ENCODE results near the gene SOBP. TPM values are rescaled to one million over a fixed set of nuclear protein-coding genes. Genes with fewer than 3 reads are reported as not detected.

The SOBP gene
- total and polyA plus RNA-seq, 2 experiments from 2014 or later = 1.5 to 3.0 TPM

DNA sequence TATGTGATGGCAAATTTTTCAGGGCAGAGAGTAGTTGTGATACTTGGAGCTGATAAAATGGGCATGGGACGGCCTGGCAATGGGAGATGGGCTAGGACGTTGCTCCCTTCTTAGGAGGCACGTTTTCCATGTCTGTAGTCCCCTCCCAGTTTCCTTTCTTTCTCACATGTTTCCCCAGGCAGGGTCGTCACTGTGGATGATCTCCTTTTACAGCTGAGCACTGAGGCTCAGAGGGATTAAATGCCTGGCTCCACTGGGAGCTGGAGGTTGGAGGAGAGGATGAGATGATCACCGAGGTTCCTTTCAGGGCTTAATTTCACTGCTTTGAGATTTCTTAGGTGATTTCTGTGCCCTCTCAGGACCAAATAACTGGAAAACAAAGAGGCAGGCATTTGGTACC lies 136.7 kb downstream of the SOBP start:
- Mint-ChIP-seq H3K4me3 (no peak overlapping the region), H3K9me3 (no peaks in the 10 kb centered on the region), H3K36me3 (ENCODE audit: low read depth) (no peaks in the 10 kb centered on the region), H3K4me1 (peaks cover 57% of the 10 kb centered on the region), H3K27ac (no peak overlapping the region), H3K27me3 (ENCODE audit: insufficient read depth, low read depth, poor library complexity) (peaks cover 1% of the 10 kb centered on the region)
- H3F3A ChIP-seq (replicated peaks; ENCODE audit: low read depth) = no peaks in the 10 kb centered on the region
- H3K4me2 ChIP-seq = no peak overlapping the region
- H3K27me3 ChIP-seq (ENCODE audit: insufficient read depth) = peaks cover under 1% of the 10 kb centered on the region; the same call in 1 of the 2 replicates
- ATAC-seq = peak; percentile 43
- no peak for DNase-seq (ENCODE audit: low spot score)
- H3K9me2 ChIP-seq (ENCODE audit: insufficient read depth) = 0 out of 2 replicates have a peak, but pooled peaks cover 3% of the 10 kb centered on the region
- H3K27ac ChIP-seq (ENCODE audit: low read depth) = no peak overlapping the region
- peaks cover 42% of the 10 kb centered on the region for H3K4me1 ChIP-seq (ENCODE audit: insufficient read depth)
- no peaks in the 10 kb centered on the region for H3K36me3 ChIP-seq (ENCODE audit: insufficient read depth)
- H3K79me2 ChIP-seq (replicated peaks; ENCODE audit: insufficient read depth) = no peaks in the 10 kb centered on the region
- TF ChIP-seq ZNF114 (CRISPR knock-in tag; IDR thresholded peaks at IDR 0.05) = no peak
- TF ChIP-seq JUNB (IDR thresholded peaks at IDR 0.05; ENCODE audit: unreplicated experiment) = no peak
- no peak for TF ChIP-seq EZH2phosphoT487 (IDR thresholded peaks at IDR 0.05; ENCODE audit: unreplicated experiment)
- TF ChIP-seq, protein P1, sequence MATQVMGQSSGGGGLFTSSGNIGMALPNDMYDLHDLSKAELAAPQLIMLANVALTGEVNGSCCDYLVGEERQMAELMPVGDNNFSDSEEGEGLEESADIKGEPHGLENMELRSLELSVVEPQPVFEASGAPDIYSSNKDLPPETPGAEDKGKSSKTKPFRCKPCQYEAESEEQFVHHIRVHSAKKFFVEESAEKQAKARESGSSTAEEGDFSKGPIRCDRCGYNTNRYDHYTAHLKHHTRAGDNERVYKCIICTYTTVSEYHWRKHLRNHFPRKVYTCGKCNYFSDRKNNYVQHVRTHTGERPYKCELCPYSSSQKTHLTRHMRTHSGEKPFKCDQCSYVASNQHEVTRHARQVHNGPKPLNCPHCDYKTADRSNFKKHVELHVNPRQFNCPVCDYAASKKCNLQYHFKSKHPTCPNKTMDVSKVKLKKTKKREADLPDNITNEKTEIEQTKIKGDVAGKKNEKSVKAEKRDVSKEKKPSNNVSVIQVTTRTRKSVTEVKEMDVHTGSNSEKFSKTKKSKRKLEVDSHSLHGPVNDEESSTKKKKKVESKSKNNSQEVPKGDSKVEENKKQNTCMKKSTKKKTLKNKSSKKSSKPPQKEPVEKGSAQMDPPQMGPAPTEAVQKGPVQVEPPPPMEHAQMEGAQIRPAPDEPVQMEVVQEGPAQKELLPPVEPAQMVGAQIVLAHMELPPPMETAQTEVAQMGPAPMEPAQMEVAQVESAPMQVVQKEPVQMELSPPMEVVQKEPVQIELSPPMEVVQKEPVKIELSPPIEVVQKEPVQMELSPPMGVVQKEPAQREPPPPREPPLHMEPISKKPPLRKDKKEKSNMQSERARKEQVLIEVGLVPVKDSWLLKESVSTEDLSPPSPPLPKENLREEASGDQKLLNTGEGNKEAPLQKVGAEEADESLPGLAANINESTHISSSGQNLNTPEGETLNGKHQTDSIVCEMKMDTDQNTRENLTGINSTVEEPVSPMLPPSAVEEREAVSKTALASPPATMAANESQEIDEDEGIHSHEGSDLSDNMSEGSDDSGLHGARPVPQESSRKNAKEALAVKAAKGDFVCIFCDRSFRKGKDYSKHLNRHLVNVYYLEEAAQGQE (IDR thresholded peaks at IDR 0.05; ENCODE audit: unreplicated experiment) = no peak
- TF ChIP-seq, protein P2, sequence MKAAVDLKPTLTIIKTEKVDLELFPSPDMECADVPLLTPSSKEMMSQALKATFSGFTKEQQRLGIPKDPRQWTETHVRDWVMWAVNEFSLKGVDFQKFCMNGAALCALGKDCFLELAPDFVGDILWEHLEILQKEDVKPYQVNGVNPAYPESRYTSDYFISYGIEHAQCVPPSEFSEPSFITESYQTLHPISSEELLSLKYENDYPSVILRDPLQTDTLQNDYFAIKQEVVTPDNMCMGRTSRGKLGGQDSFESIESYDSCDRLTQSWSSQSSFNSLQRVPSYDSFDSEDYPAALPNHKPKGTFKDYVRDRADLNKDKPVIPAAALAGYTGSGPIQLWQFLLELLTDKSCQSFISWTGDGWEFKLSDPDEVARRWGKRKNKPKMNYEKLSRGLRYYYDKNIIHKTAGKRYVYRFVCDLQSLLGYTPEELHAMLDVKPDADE (IDR thresholded peaks at IDR 0.05) = no peak
- TF ChIP-seq NANOG (IDR thresholded peaks at IDR 0.05; ENCODE audit: borderline replicate concordance) = no peak
- TF ChIP-seq POLR2AphosphoS5 (IDR thresholded peaks at IDR 0.05; ENCODE audit: low read depth) = no peak
- TF ChIP-seq ZNF331 (CRISPR knock-in tag; IDR thresholded peaks at IDR 0.05; ENCODE audit: low read depth) = no peak
- TF ChIP-seq, protein P3, sequence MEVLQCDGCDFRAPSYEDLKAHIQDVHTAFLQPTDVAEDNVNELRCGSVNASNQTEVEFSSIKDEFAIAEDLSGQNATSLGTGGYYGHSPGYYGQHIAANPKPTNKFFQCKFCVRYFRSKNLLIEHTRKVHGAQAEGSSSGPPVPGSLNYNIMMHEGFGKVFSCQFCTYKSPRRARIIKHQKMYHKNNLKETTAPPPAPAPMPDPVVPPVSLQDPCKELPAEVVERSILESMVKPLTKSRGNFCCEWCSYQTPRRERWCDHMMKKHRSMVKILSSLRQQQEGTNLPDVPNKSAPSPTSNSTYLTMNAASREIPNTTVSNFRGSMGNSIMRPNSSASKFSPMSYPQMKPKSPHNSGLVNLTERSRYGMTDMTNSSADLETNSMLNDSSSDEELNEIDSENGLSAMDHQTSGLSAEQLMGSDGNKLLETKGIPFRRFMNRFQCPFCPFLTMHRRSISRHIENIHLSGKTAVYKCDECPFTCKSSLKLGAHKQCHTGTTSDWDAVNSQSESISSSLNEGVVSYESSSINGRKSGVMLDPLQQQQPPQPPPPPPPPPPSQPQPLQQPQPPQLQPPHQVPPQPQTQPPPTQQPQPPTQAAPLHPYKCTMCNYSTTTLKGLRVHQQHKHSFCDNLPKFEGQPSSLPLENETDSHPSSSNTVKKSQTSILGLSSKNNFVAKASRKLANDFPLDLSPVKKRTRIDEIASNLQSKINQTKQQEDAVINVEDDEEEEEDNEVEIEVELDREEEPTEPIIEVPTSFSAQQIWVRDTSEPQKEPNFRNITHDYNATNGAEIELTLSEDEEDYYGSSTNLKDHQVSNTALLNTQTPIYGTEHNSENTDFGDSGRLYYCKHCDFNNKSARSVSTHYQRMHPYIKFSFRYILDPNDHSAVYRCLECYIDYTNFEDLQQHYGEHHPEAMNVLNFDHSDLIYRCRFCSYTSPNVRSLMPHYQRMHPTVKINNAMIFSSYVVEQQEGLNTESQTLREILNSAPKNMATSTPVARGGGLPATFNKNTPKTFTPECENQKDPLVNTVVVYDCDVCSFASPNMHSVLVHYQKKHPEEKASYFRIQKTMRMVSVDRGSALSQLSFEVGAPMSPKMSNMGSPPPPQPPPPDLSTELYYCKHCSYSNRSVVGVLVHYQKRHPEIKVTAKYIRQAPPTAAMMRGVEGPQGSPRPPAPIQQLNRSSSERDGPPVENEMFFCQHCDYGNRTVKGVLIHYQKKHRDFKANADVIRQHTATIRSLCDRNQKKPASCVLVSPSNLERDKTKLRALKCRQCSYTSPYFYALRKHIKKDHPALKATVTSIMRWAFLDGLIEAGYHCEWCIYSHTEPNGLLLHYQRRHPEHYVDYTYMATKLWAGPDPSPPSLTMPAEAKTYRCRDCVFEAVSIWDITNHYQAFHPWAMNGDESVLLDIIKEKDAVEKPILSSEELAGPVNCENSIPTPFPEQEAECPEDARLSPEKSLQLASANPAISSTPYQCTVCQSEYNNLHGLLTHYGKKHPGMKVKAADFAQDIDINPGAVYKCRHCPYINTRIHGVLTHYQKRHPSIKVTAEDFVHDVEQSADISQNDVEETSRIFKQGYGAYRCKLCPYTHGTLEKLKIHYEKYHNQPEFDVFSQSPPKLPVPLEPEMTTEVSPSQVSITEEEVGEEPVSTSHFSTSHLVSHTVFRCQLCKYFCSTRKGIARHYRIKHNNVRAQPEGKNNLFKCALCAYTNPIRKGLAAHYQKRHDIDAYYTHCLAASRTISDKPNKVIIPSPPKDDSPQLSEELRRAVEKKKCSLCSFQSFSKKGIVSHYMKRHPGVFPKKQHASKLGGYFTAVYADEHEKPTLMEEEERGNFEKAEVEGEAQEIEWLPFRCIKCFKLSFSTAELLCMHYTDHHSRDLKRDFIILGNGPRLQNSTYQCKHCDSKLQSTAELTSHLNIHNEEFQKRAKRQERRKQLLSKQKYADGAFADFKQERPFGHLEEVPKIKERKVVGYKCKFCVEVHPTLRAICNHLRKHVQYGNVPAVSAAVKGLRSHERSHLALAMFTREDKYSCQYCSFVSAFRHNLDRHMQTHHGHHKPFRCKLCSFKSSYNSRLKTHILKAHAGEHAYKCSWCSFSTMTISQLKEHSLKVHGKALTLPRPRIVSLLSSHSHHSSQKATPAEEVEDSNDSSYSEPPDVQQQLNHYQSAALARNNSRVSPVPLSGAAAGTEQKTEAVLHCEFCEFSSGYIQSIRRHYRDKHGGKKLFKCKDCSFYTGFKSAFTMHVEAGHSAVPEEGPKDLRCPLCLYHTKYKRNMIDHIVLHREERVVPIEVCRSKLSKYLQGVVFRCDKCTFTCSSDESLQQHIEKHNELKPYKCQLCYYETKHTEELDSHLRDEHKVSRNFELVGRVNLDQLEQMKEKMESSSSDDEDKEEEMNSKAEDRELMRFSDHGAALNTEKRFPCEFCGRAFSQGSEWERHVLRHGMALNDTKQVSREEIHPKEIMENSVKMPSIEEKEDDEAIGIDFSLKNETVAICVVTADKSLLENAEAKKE (CRISPR knock-in tag; IDR thresholded peaks at IDR 0.05) = no peak
- no peak for TF ChIP-seq STAT1 (IDR thresholded peaks at IDR 0.05; ENCODE audit: unreplicated experiment)
- TF ChIP-seq, protein P4, sequence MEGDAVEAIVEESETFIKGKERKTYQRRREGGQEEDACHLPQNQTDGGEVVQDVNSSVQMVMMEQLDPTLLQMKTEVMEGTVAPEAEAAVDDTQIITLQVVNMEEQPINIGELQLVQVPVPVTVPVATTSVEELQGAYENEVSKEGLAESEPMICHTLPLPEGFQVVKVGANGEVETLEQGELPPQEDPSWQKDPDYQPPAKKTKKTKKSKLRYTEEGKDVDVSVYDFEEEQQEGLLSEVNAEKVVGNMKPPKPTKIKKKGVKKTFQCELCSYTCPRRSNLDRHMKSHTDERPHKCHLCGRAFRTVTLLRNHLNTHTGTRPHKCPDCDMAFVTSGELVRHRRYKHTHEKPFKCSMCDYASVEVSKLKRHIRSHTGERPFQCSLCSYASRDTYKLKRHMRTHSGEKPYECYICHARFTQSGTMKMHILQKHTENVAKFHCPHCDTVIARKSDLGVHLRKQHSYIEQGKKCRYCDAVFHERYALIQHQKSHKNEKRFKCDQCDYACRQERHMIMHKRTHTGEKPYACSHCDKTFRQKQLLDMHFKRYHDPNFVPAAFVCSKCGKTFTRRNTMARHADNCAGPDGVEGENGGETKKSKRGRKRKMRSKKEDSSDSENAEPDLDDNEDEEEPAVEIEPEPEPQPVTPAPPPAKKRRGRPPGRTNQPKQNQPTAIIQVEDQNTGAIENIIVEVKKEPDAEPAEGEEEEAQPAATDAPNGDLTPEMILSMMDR (conservative IDR thresholded peaks at IDR 0.05; ENCODE audit: low read depth in 2 of 2) = no peak
- no peak for TF ChIP-seq CREB1 (CRISPR knock-in tag; IDR thresholded peaks at IDR 0.05; ENCODE audit: low read depth)
- TF ChIP-seq EZH2 (IDR thresholded peaks at IDR 0.05; ENCODE audit: low read depth, unreplicated experiment) = no peak
- H4K20me1 ChIP-seq (replicated peaks; ENCODE audit: insufficient read depth) = no peaks in the 10 kb centered on the region
- no peak overlapping the region for H3K4me3 ChIP-seq
- no peak overlapping the region for H2AFZ ChIP-seq
